Measurements from ENCODE around the gene CDC25C.

DNA sequence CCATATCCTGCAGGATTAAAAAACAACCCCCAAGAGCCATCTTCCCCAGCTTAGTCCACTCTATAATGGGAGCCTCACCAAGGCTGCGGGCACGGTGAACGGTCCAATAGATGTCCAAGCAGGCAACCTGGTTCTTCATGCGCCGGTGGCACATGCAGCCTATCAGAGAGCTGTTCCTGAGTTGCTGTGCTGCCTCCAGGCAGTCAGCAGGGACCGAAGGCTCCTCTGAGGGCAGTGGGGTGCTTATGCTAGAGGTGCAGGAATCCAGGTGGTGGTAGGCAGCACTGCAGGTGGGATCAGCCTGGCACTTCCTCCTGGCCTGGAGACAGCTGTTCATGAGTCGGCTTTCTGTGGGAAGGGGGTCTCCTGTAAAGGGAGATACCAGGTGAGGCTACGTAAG, 67.4 kb downstream of the CDC25C start:
- TF ChIP-seq, protein P1, sequence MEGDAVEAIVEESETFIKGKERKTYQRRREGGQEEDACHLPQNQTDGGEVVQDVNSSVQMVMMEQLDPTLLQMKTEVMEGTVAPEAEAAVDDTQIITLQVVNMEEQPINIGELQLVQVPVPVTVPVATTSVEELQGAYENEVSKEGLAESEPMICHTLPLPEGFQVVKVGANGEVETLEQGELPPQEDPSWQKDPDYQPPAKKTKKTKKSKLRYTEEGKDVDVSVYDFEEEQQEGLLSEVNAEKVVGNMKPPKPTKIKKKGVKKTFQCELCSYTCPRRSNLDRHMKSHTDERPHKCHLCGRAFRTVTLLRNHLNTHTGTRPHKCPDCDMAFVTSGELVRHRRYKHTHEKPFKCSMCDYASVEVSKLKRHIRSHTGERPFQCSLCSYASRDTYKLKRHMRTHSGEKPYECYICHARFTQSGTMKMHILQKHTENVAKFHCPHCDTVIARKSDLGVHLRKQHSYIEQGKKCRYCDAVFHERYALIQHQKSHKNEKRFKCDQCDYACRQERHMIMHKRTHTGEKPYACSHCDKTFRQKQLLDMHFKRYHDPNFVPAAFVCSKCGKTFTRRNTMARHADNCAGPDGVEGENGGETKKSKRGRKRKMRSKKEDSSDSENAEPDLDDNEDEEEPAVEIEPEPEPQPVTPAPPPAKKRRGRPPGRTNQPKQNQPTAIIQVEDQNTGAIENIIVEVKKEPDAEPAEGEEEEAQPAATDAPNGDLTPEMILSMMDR (conservative IDR thresholded peaks at IDR 0.05; ENCODE audit: low read length): no peak
- TF ChIP-seq EZH2phosphoT487 (IDR thresholded peaks at IDR 0.05; ENCODE audit: borderline replicate concordance): no peak
